CD4-positive, alpha-beta T cell treated with Interferon alpha-2 for 1 hour (primary cell): ENCODE results near the gene FABP1.
A peak's percentile ranks its signal among the peaks of the same experiment; 100 is the strongest.

Experiments used
- DNase-seq, 2 donors: peaks; one replicate each; pipeline ENCODE4 v3.0.0-alpha.2; 2020 to 2022

The FABP1 gene

GRCh38 chr2:88127888-88128653 lies at the start of gene FABP1:
FABP1 (minus strand) TSS chr2:88128062; CDS start chr2:88128017, 45 bp downstream.
- no peak for DNase-seq

GRCh38 chr2:88177556-88177955 lies 49.7 kb upstream of the FABP1 start:
- no peak for DNase-seq

GRCh38 chr2:88176352-88176984 lies 48.6 kb upstream of the FABP1 start:
- DNase-seq = no peak

GRCh38 chr2:88172882-88173281 lies 45.0 kb upstream of the FABP1 start:
- no peak for DNase-seq

- no peak for DNase-seq
These were observed 44.1 kb upstream of the FABP1 start for GRCh38 chr2:88171966-88172365.

- no peak for DNase-seq
These were observed 42.6 kb upstream of the FABP1 start for GRCh38 chr2:88170472-88170892.

GRCh38 chr2:88168386-88168785 lies 40.5 kb upstream of the FABP1 start:
- DNase-seq = no peak

GRCh38 chr2:88167740-88168139 lies 39.9 kb upstream of the FABP1 start:
- no peak for DNase-seq

GRCh38 chr2:88165332-88166003 lies 37.6 kb upstream of the FABP1 start:
- DNase-seq = no peak

GRCh38 chr2:88161446-88162244 lies 33.8 kb upstream of the FABP1 start:
- DNase-seq = no peak

GRCh38 chr2:88160517-88160916 lies 32.7 kb upstream of the FABP1 start:
- no peak for DNase-seq

GRCh38 chr2:88159955-88160415 lies 32.1 kb upstream of the FABP1 start:
- peak; percentile 54 to 67 for DNase-seq

GRCh38 chr2:88159481-88159880 lies 31.6 kb upstream of the FABP1 start:
- DNase-seq = no peak

GRCh38 chr2:88148929-88149438 lies 21.1 kb upstream of the FABP1 start:
- no peak for DNase-seq

GRCh38 chr2:88147145-88147544 lies 19.3 kb upstream of the FABP1 start:
- no peak for DNase-seq

GRCh38 chr2:88146590-88146989 lies 18.7 kb upstream of the FABP1 start:
- DNase-seq = no peak

GRCh38 chr2:88144914-88145497 lies 17.1 kb upstream of the FABP1 start:
- DNase-seq = no peak

- no peak for DNase-seq
These were observed 16.4 kb upstream of the FABP1 start for GRCh38 chr2:88144271-88144670.

- DNase-seq = no peak
These were observed 14.1 kb upstream of the FABP1 start for GRCh38 chr2:88141952-88142351.

- no peak for DNase-seq
These were observed 11.9 kb upstream of the FABP1 start for GRCh38 chr2:88139804-88140203.

- no peak for DNase-seq
These were observed 11.4 kb upstream of the FABP1 start for GRCh38 chr2:88139203-88139702.

- no peak for DNase-seq
These were observed 10.0 kb upstream of the FABP1 start for GRCh38 chr2:88137833-88138232.
